Keratinocyte (primary cell): ENCODE results near the gene SACS. TPM values are rescaled to one million over a fixed set of nuclear protein-coding genes. Genes with fewer than 3 reads are reported as not detected.

Source experiments
- DNase-seq: peaks from one replicate; pipeline ENCODE4 v3.0.0-alpha.2; 2011; ENCODE audit warnings: low read depth, missing footprints, low spot score
- FAIRE-seq: peaks from 2 replicates; lab custom pipeline; 2011; peaks lifted over from hg19 to GRCh38; lab: Jason Lieb, UNC
- H2AFZ ChIP-seq: 2 replicates; pipeline ENCODE4 v1.6.0; 2012; ENCODE audit warnings: low read length, control low read depth, inconsistent platforms; ENCODE audit not compliant: control insufficient read depth
- H3K27ac ChIP-seq: 2 replicates; pipeline ENCODE4 v1.5.1; 2011; ENCODE audit warnings: low read length; ENCODE audit not compliant: control insufficient read depth, insufficient read depth
- H3K27me3 ChIP-seq: 3 replicates; pipeline ENCODE4 v1.6.0; 2011; ENCODE audit warnings: low read length; ENCODE audit not compliant: control insufficient read depth, insufficient read depth; ENCODE audit errors: extremely low read depth
- H3K36me3 ChIP-seq, 2 experiments: 2 replicates in 1 of 2; 3 replicates in 1 of 2; pipeline ENCODE4 v1.5.1; 2011; ENCODE audit warnings: low read length in 2 of 2, mild to moderate bottlenecking in 1 of 2; ENCODE audit not compliant: control insufficient read depth in 2 of 2, insufficient read depth in 2 of 2; ENCODE audit errors: extremely low read depth in 1 of 2
- H3K4me1 ChIP-seq: 3 replicates; pipeline ENCODE4 v1.5.1; 2011; ENCODE audit warnings: low read length; ENCODE audit not compliant: control insufficient read depth, insufficient read depth; ENCODE audit errors: extremely low read depth
- H3K4me2 ChIP-seq: 3 replicates; pipeline ENCODE4 v1.6.0; 2011; ENCODE audit warnings: low read depth, low read length; ENCODE audit not compliant: control insufficient read depth, insufficient read depth; ENCODE audit errors: extremely low read depth
- H3K4me3 ChIP-seq, 3 experiments: fragments of 200-600 bp in 1 of 3; sonication (generic) in 1 of 3; 2 replicates in 2 of 3; 3 replicates in 1 of 3; pipeline ENCODE4 v1.5.1; 2011 to 2016; ENCODE audit warnings: low read length in 3 of 3, mild to moderate bottlenecking in 3 of 3, control low read depth in 2 of 3, inconsistent platforms in 1 of 3, low read depth in 1 of 3, mixed read lengths in 1 of 3, mixed run types in 1 of 3, moderate library complexity in 1 of 3; ENCODE audit not compliant: control insufficient read depth in 2 of 3, insufficient read depth in 2 of 3; ENCODE audit errors: extremely low read depth in 1 of 3
- H3K79me2 ChIP-seq: 2 replicates; pipeline ENCODE4 v1.6.0; 2012; ENCODE audit warnings: low read length; ENCODE audit not compliant: control insufficient read depth, insufficient read depth
- H3K9ac ChIP-seq: 3 replicates; pipeline ENCODE4 v1.6.0; 2011; ENCODE audit warnings: low read length; ENCODE audit not compliant: control insufficient read depth, insufficient read depth; ENCODE audit errors: extremely low read depth
- H3K9me1 ChIP-seq: 3 replicates; pipeline ENCODE4 v1.6.0; 2011; ENCODE audit warnings: low read length; ENCODE audit not compliant: control insufficient read depth, insufficient read depth; ENCODE audit errors: extremely low read depth
- H3K9me3 ChIP-seq: 2 replicates; pipeline ENCODE4 v1.5.1; 2012; ENCODE audit warnings: low read depth, low read length; ENCODE audit not compliant: control insufficient read depth
- H4K20me1 ChIP-seq: 3 replicates; pipeline ENCODE4 v1.6.0; 2011; ENCODE audit warnings: low read length; ENCODE audit not compliant: control insufficient read depth, insufficient read depth; ENCODE audit errors: extremely low read depth
- EZH2 ChIP-seq: IDR thresholded peaks from one replicate; pipeline ENCODE4 v1.6.1; 2012; ENCODE audit warnings: inconsistent platforms, mild to moderate bottlenecking, low read length, moderate library complexity
- dilution Hi-C: fragments of 300-500 bp; cut with MboI; formaldehyde crosslinking; loops from one replicate; pipeline ENCODE4 v1.7.0; 2020; ENCODE audit warnings: low sequenced_read_pairs; ENCODE audit not compliant: extremely low pct_ligation_motif_present
- polyA plus RNA-seq, 5 experiments: library from polyadenylated mRNA; depleted of rRNA in 3 of 5; stranded (reverse) in 3 of 5; stranded (forward) in 1 of 5; unstranded in 1 of 5; fragments of >200 nt; gene quantifications; 1 replicate in 1 of 5; 2 replicates in 3 of 5; 3 replicates in 1 of 5; pipeline versions ENCODE4 v1.2.1 to v1.2.3, GENCODE V29; 2011 to 2012; ENCODE audit warnings: missing spikeins in 2 of 5, low read depth in 1 of 5, low replicate concordance in 1 of 5
- TF ChIP-seq, protein P1 (sequence below), 3 experiments: IDR thresholded peaks in 1 of 3; conservative IDR thresholded peaks in 1 of 3; optimal IDR thresholded peaks in 1 of 3; 2 replicates in 2 of 3; 3 replicates in 1 of 3; pipeline versions ENCODE3 to v1.5.1; 2011; ENCODE audit warnings: low read length in 3 of 3, mild to moderate bottlenecking in 3 of 3, moderate library complexity in 2 of 3, control low read depth in 1 of 3, inconsistent platforms in 1 of 3; ENCODE audit not compliant: insufficient read depth in 2 of 3; ENCODE audit errors: extremely low read depth in 1 of 3

SACS gene
- polyA plus RNA-seq, 1 donor (not counting 4 experiments of a cell fraction or from before 2014, with no cell fraction given), result 13.5 TPM

DNA sequence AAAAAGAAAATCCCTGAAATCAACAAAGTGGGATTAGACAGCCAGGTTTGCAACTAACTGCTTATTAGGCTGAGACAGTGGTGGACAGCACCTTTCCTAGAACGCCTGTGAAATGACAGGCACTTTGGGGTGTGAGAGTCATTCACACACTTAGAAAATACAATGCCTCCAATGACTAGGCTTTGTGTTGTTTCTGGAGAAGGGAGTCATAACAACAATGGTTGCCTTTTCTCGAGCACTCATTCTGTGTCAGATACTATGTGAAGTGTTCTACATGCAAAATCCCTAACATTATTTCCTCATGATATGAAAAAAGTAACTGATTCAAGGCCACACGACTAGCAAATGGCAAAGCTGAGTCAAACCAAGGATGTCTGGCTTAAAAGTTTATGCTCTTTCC is 41.2 kb downstream of the SACS start:
- H3K79me2 ChIP-seq, result no peaks in the 10 kb centered on the region
- TF ChIP-seq EZH2, result no peak
- TF ChIP-seq, protein P1, sequence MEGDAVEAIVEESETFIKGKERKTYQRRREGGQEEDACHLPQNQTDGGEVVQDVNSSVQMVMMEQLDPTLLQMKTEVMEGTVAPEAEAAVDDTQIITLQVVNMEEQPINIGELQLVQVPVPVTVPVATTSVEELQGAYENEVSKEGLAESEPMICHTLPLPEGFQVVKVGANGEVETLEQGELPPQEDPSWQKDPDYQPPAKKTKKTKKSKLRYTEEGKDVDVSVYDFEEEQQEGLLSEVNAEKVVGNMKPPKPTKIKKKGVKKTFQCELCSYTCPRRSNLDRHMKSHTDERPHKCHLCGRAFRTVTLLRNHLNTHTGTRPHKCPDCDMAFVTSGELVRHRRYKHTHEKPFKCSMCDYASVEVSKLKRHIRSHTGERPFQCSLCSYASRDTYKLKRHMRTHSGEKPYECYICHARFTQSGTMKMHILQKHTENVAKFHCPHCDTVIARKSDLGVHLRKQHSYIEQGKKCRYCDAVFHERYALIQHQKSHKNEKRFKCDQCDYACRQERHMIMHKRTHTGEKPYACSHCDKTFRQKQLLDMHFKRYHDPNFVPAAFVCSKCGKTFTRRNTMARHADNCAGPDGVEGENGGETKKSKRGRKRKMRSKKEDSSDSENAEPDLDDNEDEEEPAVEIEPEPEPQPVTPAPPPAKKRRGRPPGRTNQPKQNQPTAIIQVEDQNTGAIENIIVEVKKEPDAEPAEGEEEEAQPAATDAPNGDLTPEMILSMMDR (optimal IDR thresholded peaks at IDR 0.05 in 1 of 3, IDR thresholded peaks at IDR 0.05 in 1 of 3, conservative IDR thresholded peaks at IDR 0.05 in 1 of 3; ENCODE audit: extremely low read depth in 1 of 3, insufficient read depth in 2 of 3, low read length in 3 of 3), result no peak
- no peak overlapping the region for H2AFZ ChIP-seq
- H3K4me3 ChIP-seq, result no peak overlapping the region
- no peak for DNase-seq
- H3K27me3 ChIP-seq, result no peaks in the 10 kb centered on the region
- no peak overlapping the region for H3K27ac ChIP-seq
- no peak overlapping the region for H3K4me2 ChIP-seq
- H3K9me1 ChIP-seq, result no peaks in the 10 kb centered on the region
- no peaks in the 10 kb centered on the region for H3K4me1 ChIP-seq
- no peaks in the 10 kb centered on the region for H4K20me1 ChIP-seq
- H3K9me3 ChIP-seq, result no peaks in the 10 kb centered on the region
- no peaks in the 10 kb centered on the region for H3K36me3 ChIP-seq
- dilution Hi-C loops, result no loop called here
- no peak for FAIRE-seq
- no peak overlapping the region for H3K9ac ChIP-seq

DNA sequence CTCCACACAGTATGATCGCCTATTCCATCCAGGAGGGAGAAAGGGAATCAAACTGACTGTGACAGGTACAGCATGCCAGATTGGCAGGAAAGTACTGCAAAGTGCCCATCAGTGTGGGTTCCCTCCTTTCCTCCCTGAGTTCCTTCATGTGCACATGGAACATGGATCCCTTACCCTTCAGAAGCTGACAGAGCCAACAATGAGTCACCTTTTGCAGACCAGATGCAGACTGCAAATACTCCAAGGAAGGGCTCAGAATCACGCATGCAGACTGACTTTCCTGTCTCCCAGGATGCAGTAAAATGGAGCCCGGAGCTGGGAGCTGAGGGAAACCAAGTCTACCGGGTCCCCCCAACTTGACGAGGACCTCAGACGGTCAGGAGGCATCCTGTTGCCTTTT is 41.8 kb downstream of the SACS start:
- H3K9ac ChIP-seq, result no peak overlapping the region
- H3K4me3 ChIP-seq, result no peak overlapping the region
- no peak overlapping the region for H3K27ac ChIP-seq
- H3K9me1 ChIP-seq, result no peaks in the 10 kb centered on the region
- DNase-seq, result no peak
- no peaks in the 10 kb centered on the region for H3K79me2 ChIP-seq
- H3K36me3 ChIP-seq, result no peaks in the 10 kb centered on the region
- no peaks in the 10 kb centered on the region for H3K27me3 ChIP-seq
- H3K4me1 ChIP-seq, result no peaks in the 10 kb centered on the region
- H3K4me2 ChIP-seq, result no peak overlapping the region
- H2AFZ ChIP-seq, result no peak overlapping the region
- H4K20me1 ChIP-seq, result no peaks in the 10 kb centered on the region
- no peaks in the 10 kb centered on the region for H3K9me3 ChIP-seq
- no peak for TF ChIP-seq EZH2
- TF ChIP-seq, protein P1 (optimal IDR thresholded peaks at IDR 0.05 in 1 of 3, IDR thresholded peaks at IDR 0.05 in 1 of 3, conservative IDR thresholded peaks at IDR 0.05 in 1 of 3; ENCODE audit: extremely low read depth in 1 of 3, insufficient read depth in 2 of 3, low read length in 3 of 3), result no peak
- dilution Hi-C loops, result no loop called here
- no peak for FAIRE-seq
